ENCODE data around the gene ARF1.

The ARF1 gene

DNA sequence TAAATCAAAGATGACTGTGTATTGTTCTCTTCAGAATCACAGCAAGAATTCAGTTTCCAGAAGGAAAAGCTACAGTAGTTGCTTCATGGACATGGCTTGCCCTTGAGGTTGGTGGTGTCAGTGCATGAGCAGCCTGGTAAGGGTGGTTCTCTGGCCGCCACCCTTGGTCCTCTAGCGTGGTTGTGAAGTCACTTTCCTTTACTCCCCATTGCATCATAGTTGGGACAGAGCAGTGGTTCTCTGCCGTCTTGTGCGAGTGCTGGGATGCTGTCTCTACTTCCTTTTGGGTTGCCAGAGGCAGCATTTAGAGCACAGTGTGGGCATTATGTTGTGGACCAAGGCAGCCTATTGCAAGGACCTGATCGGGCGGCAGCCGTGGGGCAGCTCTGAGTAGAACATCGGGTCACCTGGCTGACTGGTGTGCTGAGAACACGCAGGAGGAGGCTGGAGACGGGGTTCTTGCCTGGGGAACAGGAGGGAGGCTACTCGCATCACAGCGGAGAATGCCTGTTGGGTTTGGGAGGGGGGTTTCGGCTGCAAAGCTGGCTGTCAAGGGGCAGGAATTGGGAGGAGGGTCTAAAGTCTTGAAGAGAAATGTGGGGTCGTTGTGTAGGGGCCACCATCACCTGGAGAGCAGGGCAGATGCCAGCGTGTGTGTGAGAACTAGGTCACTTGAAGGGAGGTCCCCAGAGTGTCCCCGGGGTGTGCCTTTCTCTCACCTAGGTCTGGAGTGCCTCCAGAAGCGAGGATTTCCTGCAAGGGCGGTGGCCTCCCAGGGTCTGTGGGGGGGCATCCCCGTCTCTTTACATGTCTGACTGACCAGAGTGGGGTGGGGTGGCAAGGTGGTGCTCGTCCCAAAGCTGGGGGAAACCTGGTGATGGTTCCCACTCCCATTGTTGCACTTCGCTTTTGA, 6.3 kb downstream of the ARF1 start:
- DNase-seq, result peak; percentile 39

DNA sequence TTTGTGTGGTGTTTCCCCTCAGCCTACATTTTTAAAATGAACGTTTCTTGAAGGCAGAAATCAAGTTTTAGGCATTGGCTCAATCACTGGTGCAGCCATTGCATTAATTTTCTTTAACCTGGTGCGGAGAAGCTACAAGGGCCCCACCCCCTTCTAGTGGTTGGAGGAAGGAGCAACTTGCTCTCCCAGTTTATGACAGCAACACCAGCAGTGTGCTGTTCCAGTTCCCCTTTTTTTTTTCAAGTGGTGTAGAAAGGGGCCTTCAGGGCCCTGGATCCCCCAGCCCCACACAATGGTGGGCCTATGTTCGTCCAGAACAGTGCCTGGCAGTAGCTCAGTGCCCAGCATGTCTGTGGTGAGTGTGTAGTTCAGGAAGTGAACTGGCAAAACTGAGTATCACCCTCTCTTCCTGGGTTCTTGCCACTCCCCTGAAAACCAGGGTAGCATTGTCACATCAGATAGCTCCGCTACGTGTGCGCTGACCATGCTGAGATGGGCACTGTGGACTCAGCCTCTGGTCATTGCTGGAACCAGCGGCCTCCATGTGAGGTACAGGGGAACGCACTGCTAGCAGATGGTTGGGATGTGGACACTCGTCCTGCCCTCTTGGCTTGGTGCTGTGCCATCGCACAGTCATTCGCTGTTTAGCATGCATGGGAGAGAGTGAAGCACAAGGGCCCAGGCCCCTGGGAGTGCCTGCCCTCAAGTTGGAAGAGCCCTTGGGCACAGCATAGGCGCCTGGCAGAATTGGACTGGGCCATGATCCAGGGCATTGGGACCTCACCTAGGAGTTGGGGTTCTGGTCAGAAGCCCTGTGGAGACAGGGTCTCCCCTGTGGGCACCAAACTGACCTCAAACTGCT, 7.2 kb downstream of the ARF1 start:
- DNase-seq, result peak; percentile 0

DNA sequence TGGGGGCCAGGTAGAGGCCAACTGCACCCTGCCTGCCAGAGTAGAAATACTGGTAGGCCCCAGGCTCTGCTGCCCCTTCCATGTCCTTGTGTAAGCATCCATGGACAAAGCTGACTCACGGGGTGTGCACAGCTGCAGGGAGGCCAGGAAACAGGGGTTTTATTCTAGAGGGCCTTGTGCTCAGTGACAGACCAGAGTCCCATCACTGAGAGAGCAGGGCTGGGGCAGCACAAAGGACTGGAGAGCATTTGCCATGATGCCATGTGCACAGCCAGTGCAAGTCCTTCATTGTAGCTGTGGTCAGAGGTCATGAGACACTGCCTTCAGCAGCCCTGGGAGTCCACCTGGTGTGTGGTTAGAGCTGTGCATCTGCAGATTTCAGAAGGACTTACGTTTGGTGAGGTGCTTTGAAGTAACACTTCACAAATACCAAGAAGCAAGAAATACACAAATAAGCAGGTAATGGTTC, 8.1 kb downstream of the ARF1 start:
- DNase-seq, result no peak

DNA sequence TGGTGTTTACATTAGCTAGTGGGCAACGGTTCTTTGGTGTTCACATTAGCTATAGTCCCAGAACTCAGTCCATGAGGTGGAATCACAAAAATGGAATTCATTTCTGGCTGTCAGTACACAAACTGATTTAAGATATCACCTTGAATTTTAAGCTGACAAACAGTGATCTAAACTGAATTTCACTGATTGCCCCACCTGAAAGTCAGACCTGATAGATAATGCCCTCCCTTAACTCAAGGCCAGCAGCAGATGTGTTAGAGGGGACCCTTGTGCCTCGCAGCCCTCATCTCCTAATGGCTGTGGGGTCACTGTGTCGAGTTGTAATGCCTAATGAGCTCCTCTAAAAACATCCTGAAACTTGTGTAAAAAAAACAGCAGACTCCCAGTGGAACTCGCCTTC, 8.6 kb downstream of the ARF1 start:
- DNase-seq, result no peak

DNA sequence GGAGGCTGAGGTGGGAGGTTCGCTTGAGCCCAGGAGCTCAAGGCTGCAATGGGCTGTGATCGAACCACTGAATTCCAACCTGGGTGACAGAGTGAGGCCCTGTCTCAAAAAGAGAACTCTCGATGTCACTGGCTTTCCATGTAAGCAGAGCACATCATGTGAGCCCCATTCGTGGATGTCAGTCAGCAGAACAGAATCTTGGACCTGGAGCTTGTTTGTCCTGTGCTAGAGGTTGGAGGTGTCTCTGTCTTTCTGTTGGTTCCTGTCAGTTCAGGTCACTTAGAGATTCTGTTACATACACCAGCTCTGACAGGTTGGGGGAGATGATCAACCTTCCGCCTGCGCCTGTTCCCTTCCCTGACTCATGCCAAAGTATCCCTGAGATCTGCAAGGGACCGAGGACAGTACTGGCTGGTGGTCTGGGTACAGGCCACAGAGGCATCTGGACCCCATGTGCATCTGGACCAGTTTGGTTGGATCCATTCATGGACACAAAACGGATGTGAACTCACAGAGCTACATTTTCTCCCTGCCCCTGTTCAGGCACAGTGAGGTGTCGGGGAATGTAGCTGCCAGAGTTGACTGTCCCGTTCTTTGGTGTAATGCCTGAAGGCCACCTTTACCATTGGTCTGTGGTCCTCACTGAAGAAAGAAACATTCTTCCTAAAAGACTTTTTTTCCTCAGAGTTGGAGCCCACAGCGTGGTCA, 10.0 kb downstream of the ARF1 start:
- no peak for DNase-seq

DNA sequence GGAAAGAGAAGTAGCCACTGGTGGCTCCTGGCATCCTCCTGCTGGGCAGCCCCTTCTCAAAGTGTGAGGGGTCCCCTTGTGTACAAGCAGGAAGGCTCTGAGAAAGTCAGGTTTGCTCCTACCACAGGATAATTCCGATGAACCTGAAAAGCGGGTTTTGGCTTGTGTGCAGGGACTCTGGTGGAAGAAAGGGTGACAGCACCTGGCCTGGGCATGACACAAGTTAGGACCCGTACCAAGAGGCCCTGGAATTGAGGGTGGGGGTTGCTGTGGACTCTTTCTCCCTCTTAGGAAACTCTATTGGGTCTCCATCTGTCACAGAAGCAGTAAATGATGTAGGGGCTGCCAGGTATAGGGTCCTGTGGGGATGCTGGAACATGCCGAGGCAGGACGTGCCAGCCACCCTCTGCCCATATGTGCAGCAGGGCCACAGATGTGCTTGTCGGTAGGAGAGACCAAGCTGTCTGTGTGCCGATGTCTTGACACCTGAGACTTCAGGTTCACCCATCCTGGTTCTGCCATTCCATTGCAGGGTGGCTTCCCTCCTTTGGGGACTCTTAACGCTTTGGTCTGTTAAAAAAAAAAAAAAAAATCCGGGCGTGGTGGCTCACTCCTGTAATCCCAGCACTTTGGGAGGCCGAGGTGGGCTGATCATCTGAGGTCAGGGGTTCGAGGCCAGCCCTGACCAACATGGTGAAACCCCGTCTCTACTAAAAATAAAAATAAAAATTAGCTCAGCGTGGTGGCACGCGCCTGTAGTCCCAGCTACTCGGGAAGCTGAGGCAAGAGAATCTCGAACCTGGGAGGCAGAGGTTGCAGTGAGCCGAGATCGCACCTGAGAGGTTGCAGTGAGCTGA, 10.8 kb downstream of the ARF1 start:
- DNase-seq, result peak; percentile 0

DNA sequence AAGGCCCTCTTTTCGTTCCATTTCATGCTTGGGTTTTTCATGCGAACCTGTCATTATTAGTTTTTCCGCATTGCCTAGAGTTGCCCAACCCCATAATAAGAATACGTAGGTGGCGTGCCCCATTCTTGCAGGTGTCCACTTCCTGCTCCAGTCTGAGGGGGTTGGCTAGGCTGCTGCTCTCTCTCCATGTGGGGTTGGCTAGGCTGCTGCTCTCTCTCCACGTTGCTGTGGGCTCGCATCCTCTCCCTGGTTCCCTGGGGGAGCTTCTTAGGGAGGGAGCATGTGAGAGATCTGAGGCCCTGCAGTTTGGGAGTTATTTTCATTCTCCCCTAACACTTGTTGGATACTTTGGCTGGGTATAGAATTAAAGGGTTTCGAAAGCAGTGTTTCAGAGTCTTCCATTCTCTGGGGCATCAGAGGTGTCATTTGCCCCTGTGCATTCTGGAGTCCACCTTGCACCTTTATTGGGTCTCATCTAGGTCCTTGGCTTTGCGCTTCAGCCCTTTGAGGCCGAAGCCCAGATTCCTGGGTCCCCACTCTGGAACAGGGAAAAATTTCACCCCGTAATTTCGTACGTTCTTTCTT, 12.0 kb downstream of the ARF1 start:
- no peak for DNase-seq

DNA sequence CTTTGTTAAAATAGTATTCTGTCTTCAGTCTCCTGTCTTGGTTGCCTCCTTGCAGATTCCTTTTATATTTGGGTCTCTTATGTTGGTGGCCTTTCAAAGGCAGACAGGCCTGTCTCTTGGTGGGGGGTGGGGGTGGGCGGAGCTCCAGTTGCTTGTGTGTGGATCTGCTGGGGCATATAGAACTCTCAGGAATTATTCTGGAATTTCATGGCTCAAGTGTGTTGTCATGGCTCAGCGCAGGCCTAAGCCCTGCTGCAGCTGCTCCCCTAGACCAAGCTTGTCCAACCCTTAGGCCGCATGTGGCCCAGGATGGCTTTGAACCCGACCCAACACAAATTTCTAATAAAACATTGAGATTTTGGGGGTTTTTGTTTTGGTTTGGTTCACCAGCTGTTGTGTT, 12.7 kb downstream of the ARF1 start:
- DNase-seq, result no peak

DNA sequence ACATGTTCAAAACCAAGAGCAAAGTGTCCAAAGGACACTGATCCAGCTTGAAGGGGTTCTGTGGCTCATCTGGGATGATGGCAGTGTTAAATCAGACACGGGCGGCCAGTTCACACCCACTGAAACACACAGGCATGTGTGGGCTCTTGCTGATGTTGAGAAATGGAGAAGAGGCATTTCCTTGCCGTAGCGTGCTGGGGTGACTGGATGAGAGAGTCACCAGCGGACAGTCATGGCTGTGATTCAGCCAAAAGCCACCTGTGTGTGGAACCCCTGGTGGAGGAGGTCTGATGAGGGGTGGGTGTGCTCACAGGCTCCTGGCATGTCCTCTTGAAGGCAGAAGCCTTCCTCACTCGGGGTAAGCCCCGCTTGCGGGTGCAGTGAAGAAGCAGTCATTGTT, 13.4 kb downstream of the ARF1 start:
- DNase-seq, result no peak

DNA sequence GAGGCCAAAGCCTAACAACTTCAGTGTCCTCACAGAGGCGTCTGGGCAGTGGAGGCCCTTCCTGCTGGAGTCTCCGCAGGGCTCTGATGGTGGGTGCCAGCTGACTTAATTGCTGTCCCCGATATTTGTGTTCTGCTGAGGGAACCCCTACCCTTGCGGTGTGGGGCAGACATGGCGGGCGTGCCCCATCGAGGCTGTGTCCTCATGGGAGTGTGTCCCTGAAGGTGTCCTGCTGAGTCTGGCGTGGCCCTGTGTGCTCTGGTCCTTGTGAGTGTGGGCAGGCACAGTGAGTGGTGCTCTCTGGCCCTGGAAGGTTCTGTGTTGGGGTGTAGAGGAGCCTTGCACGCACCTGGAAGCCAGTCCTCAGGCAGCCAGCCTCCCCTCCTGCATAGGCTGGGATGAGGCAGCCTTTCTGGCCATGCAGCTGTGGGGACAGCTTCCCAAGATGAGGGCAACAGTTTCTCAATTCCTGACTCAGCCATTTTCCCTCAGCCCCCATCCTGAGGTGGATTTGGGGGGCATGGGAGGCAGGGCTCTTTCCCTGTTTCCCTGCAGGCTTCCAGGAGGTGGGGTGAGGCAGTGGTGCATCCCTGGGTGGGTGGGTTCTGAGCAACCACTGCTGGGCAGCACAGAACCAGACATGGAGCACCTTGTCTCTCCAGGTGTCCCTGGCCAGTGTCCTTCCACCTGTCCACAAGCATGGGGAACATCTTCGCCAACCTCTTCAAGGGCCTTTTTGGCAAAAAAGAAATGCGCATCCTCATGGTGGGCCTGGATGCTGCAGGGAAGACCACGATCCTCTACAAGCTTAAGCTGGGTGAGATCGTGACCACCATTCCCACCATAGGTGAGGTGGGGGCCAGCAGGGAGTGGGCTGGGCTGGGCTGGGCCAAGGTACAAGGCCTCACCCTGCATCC, 14.2 kb downstream of the ARF1 start:
- DNase-seq, result peak; percentile 0

DNA sequence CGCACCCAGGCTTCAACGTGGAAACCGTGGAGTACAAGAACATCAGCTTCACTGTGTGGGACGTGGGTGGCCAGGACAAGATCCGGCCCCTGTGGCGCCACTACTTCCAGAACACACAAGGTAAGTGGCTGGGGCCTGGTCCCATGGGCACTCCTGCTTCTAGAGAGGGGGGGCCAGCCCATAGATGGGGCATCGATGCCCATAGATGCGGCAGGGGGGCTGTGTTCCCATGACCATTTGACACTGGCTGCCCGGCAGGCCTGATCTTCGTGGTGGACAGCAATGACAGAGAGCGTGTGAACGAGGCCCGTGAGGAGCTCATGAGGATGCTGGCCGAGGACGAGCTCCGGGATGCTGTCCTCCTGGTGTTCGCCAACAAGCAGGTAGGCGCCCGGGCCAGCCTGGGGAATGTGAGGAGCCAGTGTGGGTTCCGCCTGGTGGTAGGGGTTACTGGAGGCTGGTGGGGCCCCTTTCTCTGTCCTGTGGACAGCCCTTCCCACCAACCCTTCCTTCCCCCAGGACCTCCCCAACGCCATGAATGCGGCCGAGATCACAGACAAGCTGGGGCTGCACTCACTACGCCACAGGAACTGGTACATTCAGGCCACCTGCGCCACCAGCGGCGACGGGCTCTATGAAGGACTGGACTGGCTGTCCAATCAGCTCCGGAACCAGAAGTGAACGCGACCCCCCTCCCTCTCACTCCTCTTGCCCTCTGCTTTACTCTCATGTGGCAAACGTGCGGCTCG, 15.0 kb downstream of the ARF1 start:
- DNase-seq, result no peak

DNA sequence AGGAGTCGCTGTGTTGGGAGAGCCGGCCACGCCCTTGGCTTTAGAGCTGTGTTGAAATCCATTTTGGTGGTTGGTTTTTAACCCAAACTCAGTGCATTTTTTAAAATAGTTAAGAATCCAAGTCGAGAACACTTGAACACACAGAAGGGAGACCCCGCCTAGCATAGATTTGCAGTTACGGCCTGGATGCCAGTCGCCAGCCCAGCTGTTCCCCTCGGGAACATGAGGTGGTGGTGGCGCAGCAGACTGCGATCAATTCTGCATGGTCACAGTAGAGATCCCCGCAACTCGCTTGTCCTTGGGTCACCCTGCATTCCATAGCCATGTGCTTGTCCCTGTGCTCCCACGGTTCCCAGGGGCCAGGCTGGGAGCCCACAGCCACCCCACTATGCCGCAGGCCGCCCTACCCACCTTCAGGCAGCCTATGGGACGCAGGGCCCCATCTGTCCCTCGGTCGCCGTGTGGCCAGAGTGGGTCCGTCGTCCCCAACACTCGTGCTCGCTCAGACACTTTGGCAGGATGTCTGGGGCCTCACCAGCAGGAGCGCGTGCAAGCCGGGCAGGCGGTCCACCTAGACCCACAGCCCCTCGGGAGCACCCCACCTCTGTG, 15.9 kb downstream of the ARF1 start:
- no peak for DNase-seq

DNA sequence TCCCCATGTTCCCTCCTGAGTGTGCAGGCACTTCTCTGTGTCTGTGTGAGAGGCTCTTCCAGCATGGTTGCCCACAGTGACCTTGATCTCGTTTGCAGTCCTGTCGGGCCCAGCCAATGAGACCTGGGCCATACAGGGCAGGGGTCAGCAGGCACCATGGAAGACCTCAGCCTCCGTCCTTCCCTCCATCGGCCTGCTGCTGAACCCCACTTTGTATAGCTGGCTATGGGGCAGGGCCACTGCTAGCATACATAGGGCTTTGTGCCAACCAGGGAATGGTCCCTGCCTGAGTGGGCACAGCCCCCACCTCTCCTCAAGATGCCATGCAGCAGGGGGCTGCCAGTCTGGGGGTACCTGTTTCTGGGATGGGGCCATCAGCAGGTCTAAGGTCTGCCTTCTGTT, 16.8 kb downstream of the ARF1 start:
- no peak for DNase-seq

DNA sequence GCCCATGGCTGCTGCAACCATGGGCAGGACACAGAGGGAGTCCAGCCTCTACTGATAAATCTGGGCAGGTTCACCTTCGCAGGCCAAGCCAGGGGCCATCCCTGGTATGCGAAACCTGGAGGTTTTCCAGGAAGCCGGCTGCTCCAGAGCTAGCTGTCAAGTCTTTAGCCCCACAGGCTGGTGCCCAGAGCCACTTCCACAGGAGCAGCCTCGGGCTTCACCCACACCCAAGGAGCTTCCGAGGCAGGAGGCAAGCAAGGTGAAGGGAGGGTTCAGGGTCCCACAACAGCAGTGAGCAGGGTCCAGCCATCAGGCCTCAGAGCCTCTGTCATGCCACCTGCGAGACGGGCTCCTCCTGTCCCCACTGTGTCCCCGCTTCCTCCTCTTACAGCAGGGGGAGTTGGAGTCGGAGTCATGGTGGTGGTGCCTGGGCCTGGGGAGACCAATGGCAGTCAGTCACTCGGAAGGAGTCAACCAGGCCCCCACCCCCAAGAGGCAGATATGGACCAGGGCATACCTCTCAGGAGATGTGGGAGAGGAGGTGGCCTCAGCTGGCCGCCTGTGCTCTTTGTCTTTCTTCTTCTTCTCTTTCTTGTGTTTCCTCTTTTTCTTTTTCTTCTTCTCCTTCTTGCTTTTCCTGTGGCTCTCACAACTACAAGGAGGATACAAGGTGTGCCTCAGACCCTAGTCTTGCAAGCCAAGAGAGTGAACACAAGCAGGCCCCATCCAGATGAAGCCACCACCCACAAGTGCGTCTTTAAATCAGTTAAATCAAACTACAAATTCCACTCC, 18.5 kb downstream of the ARF1 start:
- DNase-seq, result no peak

DNA sequence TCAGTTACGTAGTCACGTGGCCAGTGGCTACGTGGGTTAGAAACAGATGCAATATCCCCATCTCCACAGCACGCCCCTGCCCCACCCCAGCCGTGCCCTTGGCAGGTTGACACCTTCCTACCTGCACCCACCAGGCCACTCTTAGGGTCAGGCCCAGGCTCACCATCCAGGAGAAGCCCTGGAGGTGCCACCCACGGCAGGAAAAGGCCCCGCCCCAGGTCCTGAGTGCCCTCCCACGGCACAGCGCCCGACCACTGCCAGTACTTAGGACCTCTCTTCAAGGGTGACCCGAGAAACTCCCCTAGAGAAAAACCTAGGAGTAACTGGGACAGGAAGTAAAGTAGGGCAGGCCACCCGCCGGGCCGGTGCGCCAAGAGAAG, 19.1 kb downstream of the ARF1 start:
- DNase-seq, result no peak

DNA sequence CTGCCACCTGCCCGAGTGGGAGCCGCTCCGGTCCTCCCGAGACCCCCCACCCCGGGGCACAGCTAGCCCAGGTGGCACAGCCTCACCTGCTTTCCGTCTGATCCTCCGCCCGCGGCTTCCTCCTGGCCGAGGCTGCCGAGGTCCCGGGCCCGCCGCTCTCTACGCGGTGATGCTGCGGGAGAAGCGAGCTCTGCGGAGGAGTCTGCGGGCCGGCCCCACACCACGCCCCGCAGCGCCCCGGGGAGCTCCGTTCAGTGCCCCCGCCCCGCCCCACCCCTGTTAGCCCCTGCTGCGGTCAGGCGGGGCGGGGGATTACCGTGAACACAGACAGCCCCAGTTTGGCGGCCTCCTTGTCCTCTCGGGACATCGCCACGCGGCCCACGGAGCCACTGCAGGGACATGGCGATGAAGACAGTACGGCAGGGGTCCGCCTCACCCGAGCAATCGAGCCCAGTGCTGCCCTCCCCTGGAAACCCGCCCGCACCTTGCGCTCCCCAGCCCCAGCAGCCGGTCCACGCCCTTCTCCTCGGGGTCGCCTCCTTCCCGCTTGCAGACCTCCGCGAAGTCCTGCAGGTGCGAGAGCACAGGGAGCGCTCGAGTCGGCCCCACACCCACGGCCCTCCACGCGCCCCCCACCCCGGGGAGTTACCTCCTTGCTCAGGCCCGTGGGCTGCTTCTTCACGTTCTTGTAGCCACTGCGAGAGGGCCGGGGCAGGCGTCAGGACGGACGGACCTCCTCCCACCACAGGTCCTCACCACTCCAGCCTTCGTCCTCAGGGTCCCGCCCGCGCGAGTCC, 19.7 kb downstream of the ARF1 start:
- peak; percentile 64 for DNase-seq

DNA sequence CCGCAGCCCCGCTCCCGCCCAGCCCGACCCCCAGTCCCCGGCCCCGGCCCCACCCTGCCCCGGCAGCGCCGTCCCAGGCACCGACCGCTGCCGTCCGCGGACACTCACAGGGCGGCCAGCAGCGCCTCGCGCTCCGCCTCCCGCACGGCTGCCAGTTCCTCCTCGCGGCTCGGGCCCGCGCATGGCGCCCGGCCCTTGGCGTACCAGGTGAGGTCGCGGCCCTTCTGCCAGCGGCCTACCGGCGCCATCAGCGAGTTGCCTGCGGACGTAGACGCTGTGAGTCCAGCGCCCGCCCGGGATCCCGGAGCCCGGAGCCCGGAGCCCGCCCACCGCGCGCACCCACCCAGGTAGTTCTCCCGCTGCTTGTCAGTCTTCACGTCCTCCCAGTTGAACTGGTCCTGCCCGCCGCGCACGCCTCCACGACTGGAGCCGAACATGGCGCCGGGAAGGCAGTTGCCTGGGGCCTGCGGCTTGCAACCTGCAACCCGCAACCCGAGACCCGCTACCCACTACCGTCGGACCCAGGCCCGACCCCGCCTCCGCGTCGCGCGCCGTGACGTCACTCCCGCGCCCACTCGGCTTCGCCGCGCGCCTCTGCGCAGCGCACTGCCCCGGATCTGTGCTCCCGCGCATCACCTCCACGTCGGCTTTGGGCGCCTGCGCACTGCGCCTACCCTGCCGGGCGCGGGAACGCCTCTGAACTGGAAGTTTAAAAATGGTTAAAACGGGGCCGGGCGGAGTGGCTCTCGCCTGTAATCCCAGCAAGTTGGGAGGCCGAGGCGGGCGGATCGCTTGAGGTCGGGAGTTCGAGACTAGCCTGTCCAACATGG, 20.5 kb downstream of the ARF1 start, which contains the start of gene C1orf35:
C1orf35 (minus strand) TSS at position 535 of the 830 bp plus-strand sequence; CDS start at position 437, 98 bp downstream.
- peak; percentile 92 for DNase-seq

All from CD4-positive, alpha-beta T cell treated with Interferon gamma for 1 hour (primary cell).